PC-3 (cell line): ENCODE results near the gene SLC6A11.

Experiments
- EZH2 ChIP-seq: fragments of 300-600 bp; sonication (generic); IDR thresholded peaks from one replicate; pipeline ENCODE4 v1.6.1; 2017; ENCODE audit warnings: antibody characterized with exemption, mild to moderate bottlenecking, low read length; ENCODE audit not compliant: unreplicated experiment
- EZH2phosphoT487 ChIP-seq: fragments of 300-600 bp; sonication (generic); IDR thresholded peaks from 2 replicates; pipeline ENCODE4 v1.6.1; 2018; ENCODE audit warnings: mild to moderate bottlenecking, antibody characterized with exemption, low read length, borderline replicate concordance
- TF ChIP-seq, protein P1 (sequence below): fragments of 300-600 bp; sonication (generic); conservative IDR thresholded peaks from 2 replicates; pipeline ENCODE4 v1.5.1; 2017; ENCODE audit warnings: antibody characterized with exemption, low read depth, mild to moderate bottlenecking, low read length

DNA sequence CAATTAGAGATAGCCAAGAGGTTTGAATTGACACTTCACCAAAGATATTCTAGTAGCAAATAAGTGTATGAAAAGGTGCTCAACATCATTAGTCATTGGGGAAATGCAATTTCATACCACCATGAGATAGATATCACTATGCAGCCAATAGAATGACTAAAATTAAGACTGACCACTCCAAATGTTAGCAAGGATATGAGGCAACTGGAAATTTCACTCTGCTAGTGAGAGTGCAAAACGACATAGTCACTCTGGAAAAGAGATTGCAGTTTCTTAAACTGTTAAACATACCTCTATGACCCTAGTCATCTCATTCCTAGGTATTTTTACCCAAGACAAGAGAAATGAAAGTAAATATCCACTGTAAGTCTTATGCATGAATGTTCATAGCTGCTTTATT lies 27.6 kb upstream of the SLC6A11 start:
- TF ChIP-seq, protein P1, sequence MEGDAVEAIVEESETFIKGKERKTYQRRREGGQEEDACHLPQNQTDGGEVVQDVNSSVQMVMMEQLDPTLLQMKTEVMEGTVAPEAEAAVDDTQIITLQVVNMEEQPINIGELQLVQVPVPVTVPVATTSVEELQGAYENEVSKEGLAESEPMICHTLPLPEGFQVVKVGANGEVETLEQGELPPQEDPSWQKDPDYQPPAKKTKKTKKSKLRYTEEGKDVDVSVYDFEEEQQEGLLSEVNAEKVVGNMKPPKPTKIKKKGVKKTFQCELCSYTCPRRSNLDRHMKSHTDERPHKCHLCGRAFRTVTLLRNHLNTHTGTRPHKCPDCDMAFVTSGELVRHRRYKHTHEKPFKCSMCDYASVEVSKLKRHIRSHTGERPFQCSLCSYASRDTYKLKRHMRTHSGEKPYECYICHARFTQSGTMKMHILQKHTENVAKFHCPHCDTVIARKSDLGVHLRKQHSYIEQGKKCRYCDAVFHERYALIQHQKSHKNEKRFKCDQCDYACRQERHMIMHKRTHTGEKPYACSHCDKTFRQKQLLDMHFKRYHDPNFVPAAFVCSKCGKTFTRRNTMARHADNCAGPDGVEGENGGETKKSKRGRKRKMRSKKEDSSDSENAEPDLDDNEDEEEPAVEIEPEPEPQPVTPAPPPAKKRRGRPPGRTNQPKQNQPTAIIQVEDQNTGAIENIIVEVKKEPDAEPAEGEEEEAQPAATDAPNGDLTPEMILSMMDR, result no peak
- TF ChIP-seq EZH2 (no peak), EZH2phosphoT487 (no peak)
